Peyer's patch (tissue), 4 donors: ENCODE data around the gene SLC26A3.

Source experiments
- POLR2A ChIP-seq, 2 donors: fragments of 450-650 bp; IDR thresholded peaks; one replicate each; pipeline ENCODE4 v1.5.1; 2017; ENCODE audit warnings: antibody characterized with exemption in 2 of 2, mild to moderate bottlenecking in 2 of 2, moderate library complexity in 2 of 2
- TF ChIP-seq, protein P1 (sequence below), 6 experiments: fragments of 450-650 bp in 4 of 6; fragments of 200-600 bp in 2 of 6; sonication (generic) in 1 of 6; IDR thresholded peaks; one replicate each; pipeline ENCODE4 v1.5.1; 2017 to 2019; ENCODE audit warnings: antibody characterized with exemption in 6 of 6, mild to moderate bottlenecking in 3 of 6, moderate library complexity in 1 of 6

DNA sequence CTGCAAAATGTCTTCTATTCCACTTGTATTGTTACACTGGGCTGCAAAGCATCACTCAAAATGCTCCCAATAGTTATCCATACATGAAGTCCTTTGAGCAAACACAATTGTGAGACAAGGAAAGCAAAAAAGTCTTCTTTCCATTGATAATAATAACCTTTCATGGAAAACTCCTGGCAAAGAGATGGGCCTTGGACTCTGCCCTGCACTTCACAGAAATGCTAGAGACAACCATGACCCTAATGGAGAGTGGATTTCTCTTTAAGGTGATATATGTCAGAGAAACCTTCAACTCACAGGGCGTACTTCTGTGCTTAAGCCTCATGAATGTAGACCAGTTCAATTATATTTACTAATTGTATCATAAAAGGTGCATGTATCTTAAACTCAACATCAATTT lies 19.4 kb downstream of the SLC26A3 start:
- TF ChIP-seq, protein P1, sequence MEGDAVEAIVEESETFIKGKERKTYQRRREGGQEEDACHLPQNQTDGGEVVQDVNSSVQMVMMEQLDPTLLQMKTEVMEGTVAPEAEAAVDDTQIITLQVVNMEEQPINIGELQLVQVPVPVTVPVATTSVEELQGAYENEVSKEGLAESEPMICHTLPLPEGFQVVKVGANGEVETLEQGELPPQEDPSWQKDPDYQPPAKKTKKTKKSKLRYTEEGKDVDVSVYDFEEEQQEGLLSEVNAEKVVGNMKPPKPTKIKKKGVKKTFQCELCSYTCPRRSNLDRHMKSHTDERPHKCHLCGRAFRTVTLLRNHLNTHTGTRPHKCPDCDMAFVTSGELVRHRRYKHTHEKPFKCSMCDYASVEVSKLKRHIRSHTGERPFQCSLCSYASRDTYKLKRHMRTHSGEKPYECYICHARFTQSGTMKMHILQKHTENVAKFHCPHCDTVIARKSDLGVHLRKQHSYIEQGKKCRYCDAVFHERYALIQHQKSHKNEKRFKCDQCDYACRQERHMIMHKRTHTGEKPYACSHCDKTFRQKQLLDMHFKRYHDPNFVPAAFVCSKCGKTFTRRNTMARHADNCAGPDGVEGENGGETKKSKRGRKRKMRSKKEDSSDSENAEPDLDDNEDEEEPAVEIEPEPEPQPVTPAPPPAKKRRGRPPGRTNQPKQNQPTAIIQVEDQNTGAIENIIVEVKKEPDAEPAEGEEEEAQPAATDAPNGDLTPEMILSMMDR (IDR thresholded peaks at IDR 0.05): no peak
- TF ChIP-seq POLR2A (IDR thresholded peaks at IDR 0.05): no peak
